GM21423 (cell line): ENCODE measurements around the gene CD164L2.
"Not testable (repeated sequence)": the region's sequence is repeated elsewhere in the genome, so short reads cannot be mapped to it uniquely, and the experiment has no call there.

Experiments
- ATAC-seq: cut with Tn5 transposase; IDR thresholded peaks from one replicate; pipeline ENCODE4 v1.9.1; 2021; ENCODE audit warnings: mild to moderate bottlenecking, moderate library complexity; ENCODE audit not compliant: unreplicated experiment

The CD164L2 gene

DNA sequence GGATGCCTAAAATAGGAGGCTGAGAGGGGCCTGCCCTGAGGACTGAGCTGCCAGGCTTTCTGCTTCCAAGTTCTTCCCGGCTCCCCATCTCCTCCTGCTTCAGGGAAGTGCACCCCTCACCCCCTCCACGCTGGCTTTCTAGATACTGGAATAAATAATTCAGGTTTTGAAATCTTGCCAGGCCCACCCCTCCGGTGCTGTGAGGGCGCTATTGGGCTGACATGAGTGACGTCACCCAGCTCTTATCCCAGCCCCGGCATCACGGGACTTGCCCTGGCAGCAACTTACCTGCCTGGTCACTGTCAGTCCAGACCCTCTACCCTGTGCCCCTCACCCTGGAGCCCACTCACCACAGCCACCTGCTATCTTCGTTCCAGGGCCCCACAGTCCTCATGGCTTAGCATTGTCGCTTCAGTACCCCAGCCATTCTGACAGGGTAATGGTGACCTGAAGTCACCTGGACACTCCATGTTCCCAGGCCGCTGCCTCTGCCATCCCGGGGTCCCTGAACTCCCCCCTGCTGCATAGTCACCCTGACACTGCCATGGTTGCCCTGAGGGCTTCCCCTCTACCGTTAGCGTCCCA is 8.5 kb upstream of the CD164L2 start:
- no peak for ATAC-seq

DNA sequence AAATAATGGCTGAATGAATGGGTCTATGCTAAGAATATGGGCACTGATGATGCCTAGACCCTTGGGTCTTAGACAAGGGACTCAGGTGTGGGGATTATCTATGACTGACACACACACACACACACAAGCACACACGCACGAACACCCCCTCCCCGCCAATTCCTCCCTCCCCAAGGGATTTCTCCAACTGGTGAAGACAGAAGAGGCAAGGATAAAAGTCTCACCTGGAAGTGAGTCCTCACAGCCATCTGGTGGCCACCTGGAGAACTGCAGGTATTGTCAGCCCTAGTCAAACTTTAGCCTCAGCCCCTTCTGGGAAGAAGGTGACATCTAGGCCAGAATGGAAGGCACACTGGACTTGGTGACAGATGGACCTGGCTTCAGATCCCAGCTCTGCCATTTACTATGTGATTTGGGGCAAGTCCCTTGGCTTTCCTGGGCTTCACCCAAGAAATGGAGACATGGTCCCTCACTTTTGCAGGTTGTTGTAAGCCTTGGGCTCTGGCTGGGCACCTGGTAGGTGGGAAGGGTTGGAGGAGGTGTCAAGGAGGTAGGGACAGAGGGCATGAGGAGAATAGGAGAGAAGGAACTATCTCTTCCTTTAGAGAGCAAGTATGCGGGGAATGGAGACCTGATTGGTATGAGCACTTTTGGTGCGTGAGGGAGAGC is 5.3 kb upstream of the CD164L2 start:
- no peak for ATAC-seq

DNA sequence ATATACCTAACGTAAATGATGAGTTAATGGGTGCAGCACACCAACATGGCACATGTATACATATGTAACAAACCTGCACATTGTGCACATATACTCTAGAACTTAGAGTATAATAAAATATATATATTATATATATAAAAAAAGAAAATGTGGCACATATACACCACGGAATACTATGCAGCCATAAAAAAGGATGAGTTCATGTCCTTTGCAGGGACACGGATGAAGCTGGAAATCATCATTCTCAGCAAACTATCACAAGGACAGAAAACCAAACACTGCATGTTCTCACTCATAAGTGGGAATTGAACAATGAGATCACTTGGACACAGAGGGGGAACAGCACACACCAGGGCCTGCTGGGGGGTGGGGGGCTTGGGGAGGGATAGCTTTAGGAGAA is 1.7 kb upstream of the CD164L2 start:
- ATAC-seq, result not testable (repeated sequence)

DNA sequence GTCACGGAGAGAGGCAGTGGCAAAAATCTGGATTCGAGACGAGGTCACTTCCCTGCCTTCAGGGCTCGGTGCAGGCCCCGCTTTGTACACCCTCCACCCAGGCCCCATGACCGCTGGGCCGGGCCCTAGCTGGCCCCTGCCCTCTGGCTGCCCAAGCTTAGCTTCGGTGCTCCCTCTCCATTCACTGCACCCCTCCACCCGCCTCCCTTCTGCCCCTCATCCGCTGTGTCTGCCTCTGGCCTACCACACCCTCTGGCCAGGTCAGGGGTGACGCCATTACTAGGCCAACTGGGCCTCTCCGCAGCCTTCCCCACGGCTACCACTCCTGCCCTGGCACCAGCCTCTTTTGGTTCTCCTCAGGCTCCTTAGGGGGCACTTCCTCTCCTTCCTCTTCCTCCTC is 528 bp upstream of the CD164L2 start:
- ATAC-seq, result no peak

DNA sequence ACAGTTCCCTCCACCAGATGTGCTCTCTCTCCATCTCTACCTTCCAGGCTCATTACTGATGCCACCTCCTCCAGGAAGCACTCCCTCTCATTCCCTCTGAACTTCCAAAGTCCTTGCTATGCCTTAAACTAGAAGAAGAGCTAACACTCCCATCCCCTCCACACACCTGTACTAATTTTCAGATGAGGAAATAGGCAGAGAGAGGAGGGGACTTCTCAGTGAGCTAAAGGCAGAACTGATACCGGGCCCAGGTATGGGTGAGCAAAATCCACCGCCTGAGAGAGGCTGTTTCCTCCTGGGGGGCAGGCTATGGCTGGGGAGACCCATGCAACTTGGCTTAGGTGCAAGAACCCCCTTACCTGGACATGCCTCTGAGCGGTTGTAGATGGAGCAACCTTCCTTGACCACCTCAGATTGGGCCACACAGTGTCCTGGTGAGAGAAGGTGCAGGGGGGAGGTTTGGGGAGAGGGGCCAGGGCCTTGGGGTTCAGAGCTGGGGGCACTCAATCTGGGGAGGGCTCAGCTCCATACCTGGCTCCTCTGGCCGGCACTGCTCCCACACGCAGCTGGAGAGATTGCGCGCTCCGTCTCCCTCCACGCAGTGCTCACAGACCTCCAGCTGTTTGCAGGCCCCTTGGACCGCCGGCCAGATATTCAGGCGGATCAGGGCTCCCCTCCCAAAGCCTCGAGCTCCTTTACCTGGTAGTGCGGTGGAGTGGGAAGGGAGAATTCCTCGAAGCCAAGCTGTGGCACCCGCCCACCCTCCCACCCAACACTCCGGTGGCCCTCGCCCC is 967 bp downstream of the CD164L2 start:
- ATAC-seq, result no peak

DNA sequence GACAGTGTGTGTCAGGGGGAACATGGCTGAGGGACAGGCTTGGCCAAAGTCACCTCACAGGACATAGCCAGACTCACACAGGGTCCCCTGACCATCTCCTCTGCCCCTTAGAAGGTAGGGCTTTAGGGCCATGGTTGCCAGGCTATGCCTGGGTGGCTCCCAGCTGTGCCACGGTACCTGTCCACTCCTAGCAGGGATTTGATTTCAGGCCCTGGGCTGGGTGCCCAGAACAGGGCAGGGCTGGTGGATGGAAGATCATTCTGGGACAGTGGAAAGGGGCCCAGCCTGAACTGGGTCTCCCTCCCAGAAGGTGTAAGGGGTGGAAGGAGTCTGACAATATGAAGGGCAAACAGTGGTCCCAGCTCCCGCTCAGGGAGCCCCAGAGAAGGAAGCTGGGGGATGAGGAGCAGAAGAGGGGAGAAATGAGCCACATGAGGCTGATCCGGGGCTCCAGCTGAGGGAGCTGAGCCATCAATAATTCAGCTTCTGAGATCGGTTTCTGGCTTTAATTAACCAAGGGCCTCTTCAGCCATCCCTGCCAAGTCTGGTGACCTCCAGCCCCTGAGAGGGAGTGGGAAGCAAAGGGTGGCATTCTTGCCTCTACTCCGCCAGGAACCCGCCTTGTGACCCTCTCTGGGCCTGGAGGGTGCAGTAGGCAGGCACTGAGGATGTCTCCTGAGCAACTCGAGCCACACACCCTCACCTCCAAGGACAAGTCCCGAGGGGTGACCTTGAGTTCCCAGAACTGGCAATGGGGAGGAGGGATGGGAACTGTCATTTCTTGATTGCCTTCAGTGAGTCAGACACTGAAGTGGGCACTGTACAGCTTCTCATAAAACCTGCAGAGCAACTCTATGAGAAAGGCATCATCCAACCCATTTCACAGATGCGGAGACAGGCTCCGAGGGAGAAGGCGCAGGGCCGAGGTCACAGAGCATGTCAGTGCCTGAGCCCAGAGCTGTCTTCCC is 2.1 kb downstream of the CD164L2 start:
- no peak for ATAC-seq

DNA sequence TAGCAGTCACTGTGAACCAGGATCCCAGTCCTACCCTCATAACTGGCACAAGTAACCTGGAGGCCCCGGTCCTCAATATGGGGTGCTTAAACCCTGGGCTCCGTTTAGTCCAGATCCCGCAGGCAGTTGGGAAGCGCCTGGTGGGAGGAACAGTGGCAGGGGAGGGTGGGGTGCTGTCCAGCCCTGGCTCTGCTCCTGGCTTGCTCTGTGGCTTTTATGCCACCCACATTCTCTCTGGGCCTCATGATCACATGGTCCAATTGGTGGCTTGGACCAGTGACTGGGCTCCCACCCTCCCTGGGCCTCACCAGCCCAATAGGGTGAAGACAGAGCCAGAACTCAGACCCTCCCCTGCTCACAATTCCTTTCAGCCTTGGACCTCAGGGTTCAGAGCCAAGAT is 2.9 kb downstream of the CD164L2 start:
- no peak for ATAC-seq

DNA sequence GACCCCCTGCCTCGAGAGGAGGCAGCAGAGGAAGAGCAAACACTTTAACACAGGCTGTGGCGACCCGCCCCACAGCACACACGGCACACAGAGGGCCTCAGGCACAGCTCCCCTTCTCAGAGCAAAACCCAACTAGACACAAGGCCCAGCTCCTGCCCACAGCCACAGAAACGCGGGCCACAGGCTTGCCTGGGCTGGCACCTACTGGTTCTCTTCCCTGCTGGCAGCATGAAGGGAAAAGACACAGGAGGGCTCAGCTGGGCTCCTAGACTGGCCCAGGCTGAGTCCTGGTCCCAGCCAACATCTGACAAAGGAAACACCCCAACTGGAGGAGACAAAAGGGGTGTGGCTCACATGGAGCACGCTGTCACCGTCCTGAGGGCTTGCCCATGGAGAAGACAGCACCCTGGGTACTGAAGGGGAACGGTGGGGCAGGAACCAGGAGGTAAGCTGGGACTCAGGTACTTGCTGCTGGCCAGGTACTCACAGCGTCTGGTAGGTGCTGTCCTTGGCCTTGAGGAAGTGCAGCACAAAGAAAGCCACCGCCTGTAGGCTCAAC is 3.5 kb downstream of the CD164L2 start:
- no peak for ATAC-seq

DNA sequence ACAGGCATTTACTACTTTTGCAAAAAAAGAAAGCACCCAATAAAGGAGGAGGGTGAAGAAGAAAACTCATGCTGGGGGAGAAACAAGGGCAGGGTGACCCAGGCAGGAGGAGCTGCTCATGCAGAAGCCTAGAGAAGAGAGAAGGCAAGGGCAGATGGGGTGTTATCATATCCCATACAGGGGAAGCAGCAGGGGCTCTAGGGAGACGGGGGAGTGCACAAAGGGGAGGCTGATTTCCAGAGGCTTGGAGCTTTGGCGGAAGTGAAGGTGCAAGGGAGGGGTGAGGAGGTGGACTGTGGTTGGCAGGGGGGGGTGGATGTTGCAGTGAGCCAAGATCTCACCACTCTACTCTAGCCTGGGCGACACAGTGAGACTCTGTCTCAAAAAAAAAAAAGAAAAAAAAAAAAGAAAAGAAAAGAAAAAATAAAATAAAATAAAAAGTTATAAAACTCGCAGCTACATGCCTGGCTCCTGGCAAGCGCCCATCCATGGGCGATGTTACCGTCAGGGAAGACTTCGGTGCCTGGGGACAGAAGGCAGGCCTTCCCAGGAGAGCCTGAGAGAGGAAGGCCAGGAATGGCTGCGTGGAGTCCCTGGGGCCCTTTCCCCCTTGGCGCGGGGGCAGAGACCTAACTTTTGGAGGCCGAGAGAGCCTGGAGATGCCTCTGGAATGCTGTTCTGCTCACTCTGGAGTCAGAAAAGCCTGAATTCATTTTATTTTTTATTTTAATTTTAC is 5.2 kb downstream of the CD164L2 start:
- ATAC-seq, result no peak

DNA sequence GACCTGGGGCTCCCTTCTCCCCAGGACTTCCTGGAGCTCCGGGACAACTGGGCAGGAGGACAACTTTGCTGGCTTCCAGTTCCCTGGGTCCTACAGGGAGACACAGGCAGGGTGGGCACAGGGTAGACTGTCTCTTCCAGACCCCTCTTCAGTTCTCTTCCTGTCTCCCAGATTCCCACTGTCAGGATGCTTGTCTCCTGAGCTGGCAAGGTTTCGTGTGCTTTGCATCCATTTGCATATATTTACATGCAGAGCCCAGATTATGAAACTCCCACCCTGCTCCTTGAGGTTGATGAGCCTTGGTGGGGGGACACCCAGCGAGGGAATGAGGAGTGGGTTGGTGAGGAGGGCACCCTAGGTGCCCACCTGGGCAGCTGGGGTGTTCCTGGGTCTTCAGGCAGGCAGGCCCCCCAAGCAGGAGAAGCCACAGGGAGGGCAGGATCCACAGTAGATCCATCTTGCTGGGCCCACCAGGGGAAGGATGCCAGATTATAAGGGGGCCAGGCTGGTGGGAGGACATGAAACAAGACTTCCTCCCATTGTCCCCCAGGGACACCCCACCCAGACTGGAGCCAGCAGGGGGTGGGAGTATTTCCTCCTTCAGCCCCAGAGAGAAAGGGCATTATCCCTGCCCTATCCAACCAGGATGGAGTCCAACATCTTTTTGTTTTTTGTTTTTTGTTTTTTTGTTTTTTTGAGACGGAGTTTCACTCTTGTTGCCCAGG is 8.6 kb downstream of the CD164L2 start, which contains the start of gene FCN3:
Gene FCN3, minus strand, starts transcription at position 463 of the 725 bp plus-strand sequence. Its CDS starts 6 bp downstream, at position 457.
- no peak for ATAC-seq

DNA sequence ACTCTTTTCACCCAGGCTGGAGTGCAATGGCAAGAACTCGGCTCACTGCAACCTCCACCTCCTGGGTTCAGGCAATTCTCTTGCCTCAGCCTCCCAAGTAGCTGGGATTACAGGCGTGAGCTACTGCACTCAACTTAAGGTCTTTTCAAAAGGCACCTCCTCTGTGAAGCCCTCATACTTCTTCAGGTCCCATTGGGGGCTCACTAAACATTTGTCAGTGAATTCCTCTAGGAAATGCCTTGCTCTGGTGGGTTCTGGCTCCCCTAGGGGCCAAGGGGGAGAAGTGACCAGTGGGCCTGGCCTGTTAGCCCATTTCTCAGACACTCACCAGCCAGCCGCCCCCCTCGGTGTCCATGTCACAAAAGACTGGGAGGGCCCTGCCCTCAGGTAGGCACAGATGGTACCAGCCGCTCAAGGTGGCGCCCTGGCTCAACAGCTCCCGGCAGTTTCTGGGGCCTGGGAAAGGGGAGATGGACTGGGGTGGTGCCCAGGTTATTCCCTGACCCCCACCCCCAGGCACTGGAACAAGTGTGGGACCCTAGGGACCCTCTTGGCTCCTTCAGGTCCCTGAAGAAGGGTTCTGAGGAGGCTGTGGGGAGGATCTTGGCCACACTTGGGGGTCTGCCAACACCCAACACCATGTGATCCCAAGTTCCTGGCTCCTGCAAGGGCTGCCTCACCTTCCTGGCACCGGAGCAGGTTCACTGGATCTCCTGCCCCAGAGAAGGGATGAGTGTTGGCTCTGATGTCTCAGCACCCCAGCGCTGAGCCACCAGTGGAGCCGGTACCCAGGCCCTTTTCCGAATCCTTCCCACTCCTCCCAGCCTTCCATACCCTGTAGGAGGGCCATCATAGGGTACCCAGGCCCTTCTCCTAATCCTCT is 10.1 kb downstream of the CD164L2 start:
- ATAC-seq, result no peak

DNA sequence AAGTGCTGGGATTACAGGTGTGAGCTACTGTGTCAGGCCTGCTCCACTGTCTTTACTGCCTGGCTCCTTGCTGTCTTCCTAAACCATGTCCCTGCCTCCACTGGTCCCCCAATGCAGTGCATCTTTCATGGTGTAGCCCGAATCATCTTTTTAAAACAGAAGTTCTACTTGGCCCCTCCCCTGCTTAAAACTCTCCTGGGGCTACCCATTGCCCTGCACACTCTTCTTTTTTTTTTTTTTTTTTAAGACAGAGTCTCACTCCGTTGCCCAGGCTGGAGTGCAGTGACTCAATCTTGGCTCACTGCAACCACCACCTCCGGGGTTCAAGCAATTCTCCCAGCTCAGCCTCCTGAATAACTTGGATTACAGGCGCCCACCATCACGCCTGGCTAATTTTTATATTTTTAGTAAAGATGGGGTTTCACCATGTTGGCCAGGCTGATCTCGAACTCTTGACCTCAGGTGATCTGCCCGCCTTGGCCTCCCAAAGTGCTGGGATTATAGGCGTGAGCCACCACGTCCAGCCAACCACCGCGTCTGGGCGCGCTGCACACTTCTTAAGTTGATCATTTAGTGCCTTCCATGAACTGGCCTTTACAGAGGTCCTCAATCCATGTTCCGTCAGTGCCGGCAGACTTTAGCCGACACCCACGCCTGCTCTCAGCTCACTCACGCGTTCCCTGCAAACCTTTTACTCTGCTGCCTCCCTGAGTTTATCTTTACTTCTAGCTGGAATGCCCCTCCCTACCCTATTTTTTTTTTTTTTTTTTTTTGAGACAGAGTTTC is 10.9 kb downstream of the CD164L2 start:
- ATAC-seq, result no peak

DNA sequence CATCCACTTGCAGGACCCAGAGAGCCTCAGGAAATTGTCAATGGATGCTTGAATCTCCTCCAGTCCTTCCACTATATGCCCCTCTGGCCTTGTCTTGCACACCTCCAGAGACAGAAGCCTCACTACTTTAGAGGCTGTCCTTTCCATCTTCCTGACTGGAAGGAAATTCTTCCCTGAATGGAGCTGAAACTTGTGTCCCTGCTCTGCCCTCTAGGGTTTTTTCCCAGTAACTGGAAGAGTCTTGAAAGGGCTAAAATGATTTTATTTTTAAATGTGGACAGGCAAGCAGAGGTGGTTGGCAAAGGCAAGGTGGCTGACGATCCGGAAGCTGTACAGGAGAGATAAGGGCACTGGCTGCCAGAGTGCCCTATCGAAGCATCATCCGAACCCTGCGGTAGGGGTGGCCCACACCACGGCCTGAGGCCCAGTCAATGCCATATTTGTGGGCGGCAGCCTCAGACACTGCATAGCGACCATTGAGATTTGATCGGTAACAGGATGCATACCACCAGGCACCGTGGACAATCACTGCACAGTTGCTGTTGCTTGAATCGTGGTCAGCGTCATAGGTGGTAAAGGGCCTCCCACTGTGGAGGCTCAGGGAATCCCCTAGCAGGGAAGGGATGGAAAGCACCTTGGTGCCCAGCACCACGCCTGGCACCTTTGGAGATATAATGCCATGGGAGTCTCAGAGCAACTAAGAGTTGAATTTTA is 14.1 kb downstream of the CD164L2 start:
- no peak for ATAC-seq

DNA sequence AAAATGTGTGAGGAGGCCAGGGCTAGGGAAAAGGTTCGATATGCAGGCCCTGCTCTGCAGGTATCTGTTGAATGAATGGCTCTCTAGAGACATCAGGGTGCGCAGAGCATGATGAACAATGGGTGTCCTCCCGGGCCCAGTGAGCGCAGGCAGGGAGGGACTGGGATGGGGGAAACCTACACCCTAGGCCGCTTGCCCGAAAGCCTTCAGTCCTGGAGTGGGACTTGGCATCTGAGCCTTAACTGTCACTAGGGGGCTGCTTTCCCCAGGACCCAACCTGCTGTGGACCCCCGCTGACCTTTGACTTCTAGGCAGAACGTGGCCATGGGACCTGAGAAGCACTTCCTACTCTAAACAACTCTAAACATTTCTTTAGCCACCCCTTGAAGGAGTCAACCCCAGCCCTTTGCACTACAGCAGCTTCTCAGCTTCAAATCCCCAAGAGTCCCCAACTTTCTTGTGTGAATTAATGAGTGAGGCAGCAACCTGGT is 15.9 kb downstream of the CD164L2 start:
- no peak for ATAC-seq

DNA sequence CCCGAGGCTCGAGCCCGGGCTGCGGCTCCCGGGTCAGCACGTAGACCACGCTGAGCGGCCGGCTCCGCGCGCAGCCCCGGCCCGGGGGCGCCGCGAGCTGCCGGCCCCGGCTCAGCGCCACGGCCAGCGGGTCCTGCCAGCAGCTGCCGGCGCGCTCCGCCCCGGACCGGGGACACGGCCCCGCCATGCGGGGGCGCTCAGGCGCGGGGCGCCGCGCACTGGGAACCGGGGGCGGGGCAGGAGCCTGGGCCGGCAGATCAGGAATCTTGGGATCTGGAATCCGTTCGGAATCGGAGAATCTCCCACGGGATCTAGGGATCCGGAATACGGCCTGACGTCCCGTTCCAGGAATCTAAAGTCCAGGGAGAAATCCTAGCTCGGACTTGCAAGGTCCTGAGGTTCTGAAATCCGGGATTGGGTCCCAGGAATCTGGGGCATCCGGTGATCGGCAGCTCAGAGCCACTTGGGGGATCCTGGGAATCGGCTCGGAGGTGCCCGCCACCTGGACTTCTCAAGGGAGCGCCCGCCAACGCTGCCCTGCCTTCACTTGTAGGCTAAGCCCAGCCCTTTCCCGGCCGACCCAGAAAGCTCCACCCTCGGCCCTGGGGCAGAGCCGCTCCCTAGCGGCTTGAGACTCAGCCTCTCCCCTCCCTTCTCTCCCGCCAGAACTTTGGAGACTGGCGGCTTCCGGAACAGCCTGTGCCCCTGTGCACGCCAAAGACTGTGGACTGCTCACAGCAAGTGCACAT is 16.5 kb downstream of the CD164L2 start, which contains the start of gene MAP3K6:
Gene MAP3K6, minus strand, starts transcription at position 551 of the 749 bp plus-strand sequence. Its CDS starts 364 bp downstream, at position 187.
- ATAC-seq, result no peak

DNA sequence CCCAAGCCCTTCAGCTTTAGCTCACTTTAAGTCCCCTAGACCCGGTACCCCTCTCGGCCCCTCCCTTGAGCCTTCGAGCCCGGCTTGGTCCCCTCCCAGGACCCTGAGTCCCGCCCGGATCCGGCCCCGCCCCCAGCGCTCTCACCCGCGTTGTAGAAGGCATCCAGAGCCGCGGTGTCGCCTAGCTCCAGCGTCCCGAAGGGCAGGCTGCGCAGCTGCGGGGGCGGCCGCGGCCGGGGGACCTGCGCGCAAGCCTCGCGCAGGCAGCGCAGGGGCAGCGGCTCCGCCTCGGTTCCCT is 17.1 kb downstream of the CD164L2 start:
- ATAC-seq, result no peak
